ENCODE data around the gene SUGP2. TPM values are rescaled to one million over a fixed set of nuclear protein-coding genes. Genes with fewer than 3 reads are reported as not detected.
"Not testable (repeated sequence)": the region's sequence is repeated elsewhere in the genome, so short reads cannot be mapped to it uniquely, and the experiment has no call there.

Gene SUGP2
- total RNA-seq, 4 donors from 2014 or later, result 16.7 to 36.2 (median 21.5) TPM

GRCh38 chr19:18961767-18962620 is 71.3 kb downstream of the SUGP2 start:
- intact Hi-C loops (cut with DNase I), result no loop called here
- no peak for DNase-seq
- TF ChIP-seq CTCF (IDR thresholded peaks at IDR 0.05), result no peak
- TF ChIP-seq POLR2A (IDR thresholded peaks at IDR 0.05), result no peak
- Histone ChIP-seq H3K27ac (no peak overlapping the region), H3K4me1 (peaks cover 0 to 14% (median 0%) of the 10 kb centered on the region in 3 donors), H3K27me3 (peaks cover 0 to 59% (median 0%) of the 10 kb centered on the region in 4 donors), H3K36me3 (no peaks in the 10 kb centered on the region), H3K4me3 (no peak overlapping the region), H3K9me3 (no peaks in the 10 kb centered on the region)
- 48 to 53% methylated on average over 8 to 10 of the region's 26 CpGs for WGBS, 2 donors

- WGBS, 2 donors, result 75 to 79% methylated on average over 3 to 4 of the region's 4 CpGs
- DNase-seq, result no peak
Observed at GRCh38 chr19:18960370-18960769, 72.9 kb downstream of the SUGP2 start.

DNA sequence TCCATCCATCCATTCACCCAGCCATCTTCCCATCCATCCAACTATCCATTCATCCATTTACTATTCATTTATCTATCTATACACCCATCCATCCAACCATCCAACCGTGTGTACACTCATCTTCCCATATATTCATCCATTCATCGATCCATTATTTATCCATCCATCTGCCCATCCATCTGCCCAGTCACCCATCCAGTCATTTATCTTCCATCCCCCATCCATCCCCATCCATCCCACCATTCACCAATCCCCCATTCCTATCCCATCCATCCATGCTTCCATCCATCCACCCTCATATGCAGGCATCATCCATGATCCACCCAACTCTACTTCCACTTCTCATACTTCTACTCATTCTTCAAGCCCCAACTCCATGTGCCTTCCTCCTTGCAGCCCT is 78.3 kb downstream of the SUGP2 start:
- Histone ChIP-seq H3K27ac (no peak overlapping the region), H3K36me3 (no peaks in the 10 kb centered on the region), H3K9me3 (no peaks in the 10 kb centered on the region), H3K27me3 (peaks cover 0 to 30% (median 0%) of the 10 kb centered on the region in 4 donors), H3K4me3 (no peak overlapping the region), H3K4me1 (peaks cover 0 to 19% (median 6%) of the 10 kb centered on the region in 3 donors)
- TF ChIP-seq POLR2A (IDR thresholded peaks at IDR 0.05) (no peak), CTCF (IDR thresholded peaks at IDR 0.05) (no peak)
- intact Hi-C loops (cut with DNase I), result no loop called here
- no peak for DNase-seq
- WGBS, 2 donors, result 93% methylated on average over 2 of the region's 2 CpGs

More at GRCh38 chr19:18960370-18960769, 72.9 kb downstream of the SUGP2 start:
- Histone ChIP-seq H3K27me3 (peaks cover 0 to 59% (median 0%) of the 10 kb centered on the region in 4 donors), H3K36me3 (no peaks in the 10 kb centered on the region), H3K27ac (no peak overlapping the region), H3K9me3 (no peaks in the 10 kb centered on the region), H3K4me3 (no peak overlapping the region), H3K4me1 (peaks cover 0 to 6% (median 0%) of the 10 kb centered on the region in 3 donors)
- TF ChIP-seq CTCF (IDR thresholded peaks at IDR 0.05), result no peak
- no peak for TF ChIP-seq POLR2A (IDR thresholded peaks at IDR 0.05)
- intact Hi-C loops (cut with DNase I), result no loop called here

- intact Hi-C loops (cut with DNase I), result no loop called here
- no peaks in the 10 kb centered on the region for H3K36me3 ChIP-seq
- no peak for DNase-seq
- 85 to 89% methylated on average over 3 of the region's 3 CpGs for WGBS, 2 donors
- H3K9me3 ChIP-seq, result no peaks in the 10 kb centered on the region
- no peak for TF ChIP-seq CTCF (IDR thresholded peaks at IDR 0.05)
- TF ChIP-seq POLR2A (IDR thresholded peaks at IDR 0.05), result no peak
- H3K27me3 ChIP-seq, result peaks cover 0 to 24% (median 0%) of the 10 kb centered on the region in 4 donors
- H3K4me1 ChIP-seq, result peaks cover 0 to 19% (median 6%) of the 10 kb centered on the region in 3 donors
- no peak overlapping the region for H3K4me3 ChIP-seq
- H3K27ac ChIP-seq, result no peak overlapping the region
Observed at GRCh38 chr19:18954094-18954493, 79.2 kb downstream of the SUGP2 start.

DNA sequence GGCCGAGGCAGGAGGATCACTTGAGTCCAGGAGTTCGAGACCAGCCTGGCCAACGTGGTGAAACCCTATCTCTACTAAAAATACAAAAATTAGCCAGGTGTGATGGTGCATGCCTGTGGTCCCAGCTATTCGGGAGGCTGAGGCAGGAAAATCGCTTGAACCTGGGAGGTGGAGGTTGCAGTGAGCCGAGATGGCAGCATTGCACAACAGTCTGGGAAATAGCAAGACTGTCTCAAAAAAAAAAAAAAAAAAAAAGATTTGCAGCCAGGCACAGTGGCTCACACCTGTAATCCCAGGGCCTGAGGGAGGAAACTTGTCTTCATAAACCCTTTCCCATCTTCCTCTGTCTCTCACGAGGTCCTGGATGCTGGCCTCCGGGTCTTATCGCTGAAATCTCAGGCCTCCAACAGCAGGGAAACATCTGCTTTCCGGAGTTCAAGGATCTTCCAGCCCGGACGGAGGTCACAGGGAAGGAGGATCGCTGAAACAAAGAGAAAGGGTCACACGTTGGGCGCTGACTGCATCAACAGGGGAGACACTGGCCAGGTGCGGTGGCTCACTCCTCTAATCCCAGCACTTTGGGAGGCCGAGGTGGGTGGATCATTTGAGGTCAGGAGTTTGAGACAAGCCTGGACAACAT is 80.8 kb downstream of the SUGP2 start:
- WGBS, 2 donors, result 30% methylated on average over 11 to 14 of the region's 17 CpGs
- DNase-seq; intact Hi-C loops (cut with DNase I): not testable (repeated sequence)

More for the DNA sequence above, 80.8 kb downstream of the SUGP2 start:
- not testable (repeated sequence) for H3K4me3 ChIP-seq, H3K36me3 ChIP-seq, H3K9me3 ChIP-seq, H3K27ac ChIP-seq
- H3K27me3 ChIP-seq, result peaks cover 0 to 20% (median 0%) of the 10 kb centered on the region in 4 donors
- H3K4me1 ChIP-seq, result peaks cover 0 to 19% (median 6%) of the 10 kb centered on the region in 3 donors
